Stimulated activated naive CD4-positive, alpha-beta T cell treated with Interleukin-2 at 50 U/mL for 16 hours (primary cell): ENCODE results near the gene BAIAP2L2.

Experiments used
- DNase-seq: peaks from one replicate; lab custom pipeline; 2025; lab: John Stamatoyannopoulos, UW

BAIAP2L2 gene

GRCh38 chr22:38068641-38069371, 41.7 kb downstream of the BAIAP2L2 start:
- no peak for DNase-seq

GRCh38 chr22:38067761-38068360, 42.6 kb downstream of the BAIAP2L2 start:
- DNase-seq, result no peak

- no peak for DNase-seq
Measured at GRCh38 chr22:38067028-38067415, 43.5 kb downstream of the BAIAP2L2 start.

GRCh38 chr22:38066381-38067027, 44.0 kb downstream of the BAIAP2L2 start:
- DNase-seq, result no peak

GRCh38 chr22:38065539-38065938, 44.9 kb downstream of the BAIAP2L2 start:
- DNase-seq, result no peak

- no peak for DNase-seq
Measured at GRCh38 chr22:38062791-38063190, 47.7 kb downstream of the BAIAP2L2 start.

- peak; percentile 74 for DNase-seq
Measured at GRCh38 chr22:38056969-38057891, 53.3 kb downstream of the BAIAP2L2 start, which contains the start of gene PICK1. PICK1 (plus strand) TSS chr22:38057404; CDS start chr22:38057810, 406 bp downstream.

- DNase-seq, result peak; percentile 65
Measured at GRCh38 chr22:38051900-38052862, 58.3 kb downstream of the BAIAP2L2 start.

- DNase-seq, result no peak
Measured at GRCh38 chr22:38051261-38051660, 59.2 kb downstream of the BAIAP2L2 start.

GRCh38 chr22:38050720-38051119, 59.8 kb downstream of the BAIAP2L2 start:
- no peak for DNase-seq

GRCh38 chr22:38049812-38050619, 60.5 kb downstream of the BAIAP2L2 start:
- DNase-seq, result no peak

GRCh38 chr22:38046070-38046748, 64.3 kb downstream of the BAIAP2L2 start:
- DNase-seq, result no peak

- DNase-seq, result no peak
Measured at GRCh38 chr22:38043151-38044039, 67.1 kb downstream of the BAIAP2L2 start.

GRCh38 chr22:38042488-38042790, 68.0 kb downstream of the BAIAP2L2 start:
- no peak for DNase-seq

GRCh38 chr22:38041760-38042487, 68.6 kb downstream of the BAIAP2L2 start:
- DNase-seq, result no peak

GRCh38 chr22:38040953-38041759, 69.3 kb downstream of the BAIAP2L2 start:
- DNase-seq, result no peak
